ENCODE results near the gene HSF2BP. TPM values are rescaled to one million over a fixed set of nuclear protein-coding genes. Genes with fewer than 3 reads are reported as not detected.

HSF2BP gene
- polyA plus RNA-seq, 1 of the 3 experiments (the other 2 are of a cell fraction) = 1.1 TPM

- H3K9me3 ChIP-seq = no peaks in the 10 kb centered on the region
- H3K79me2 ChIP-seq (ENCODE audit: insufficient read depth) = no peaks in the 10 kb centered on the region
- H3F3A ChIP-seq (replicated peaks; ENCODE audit: insufficient read depth) = no peaks in the 10 kb centered on the region
- ChIA-PET CTCF (no interaction called here), POLR2A (no interaction called here)
- H2AFZ ChIP-seq (ENCODE audit: low read depth) = no peak overlapping the region
- no peak for DNase-seq
- H3K4me3 ChIP-seq (ENCODE audit: low read depth in 2 of 2, low read length in 1 of 2) = no peak overlapping the region
- TF ChIP-seq, protein P1, sequence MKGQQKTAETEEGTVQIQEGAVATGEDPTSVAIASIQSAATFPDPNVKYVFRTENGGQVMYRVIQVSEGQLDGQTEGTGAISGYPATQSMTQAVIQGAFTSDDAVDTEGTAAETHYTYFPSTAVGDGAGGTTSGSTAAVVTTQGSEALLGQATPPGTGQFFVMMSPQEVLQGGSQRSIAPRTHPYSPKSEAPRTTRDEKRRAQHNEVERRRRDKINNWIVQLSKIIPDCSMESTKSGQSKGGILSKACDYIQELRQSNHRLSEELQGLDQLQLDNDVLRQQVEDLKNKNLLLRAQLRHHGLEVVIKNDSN (IDR thresholded peaks at IDR 0.05; ENCODE audit: borderline replicate concordance, low read depth) = no peak
- TF ChIP-seq, protein P2, sequence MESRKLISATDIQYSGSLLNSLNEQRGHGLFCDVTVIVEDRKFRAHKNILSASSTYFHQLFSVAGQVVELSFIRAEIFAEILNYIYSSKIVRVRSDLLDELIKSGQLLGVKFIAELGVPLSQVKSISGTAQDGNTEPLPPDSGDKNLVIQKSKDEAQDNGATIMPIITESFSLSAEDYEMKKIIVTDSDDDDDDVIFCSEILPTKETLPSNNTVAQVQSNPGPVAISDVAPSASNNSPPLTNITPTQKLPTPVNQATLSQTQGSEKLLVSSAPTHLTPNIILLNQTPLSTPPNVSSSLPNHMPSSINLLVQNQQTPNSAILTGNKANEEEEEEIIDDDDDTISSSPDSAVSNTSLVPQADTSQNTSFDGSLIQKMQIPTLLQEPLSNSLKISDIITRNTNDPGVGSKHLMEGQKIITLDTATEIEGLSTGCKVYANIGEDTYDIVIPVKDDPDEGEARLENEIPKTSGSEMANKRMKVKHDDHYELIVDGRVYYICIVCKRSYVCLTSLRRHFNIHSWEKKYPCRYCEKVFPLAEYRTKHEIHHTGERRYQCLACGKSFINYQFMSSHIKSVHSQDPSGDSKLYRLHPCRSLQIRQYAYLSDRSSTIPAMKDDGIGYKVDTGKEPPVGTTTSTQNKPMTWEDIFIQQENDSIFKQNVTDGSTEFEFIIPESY (IDR thresholded peaks at IDR 0.05; ENCODE audit: borderline replicate concordance, low read depth) = no peak
- TF ChIP-seq SMC3 (IDR thresholded peaks at IDR 0.05; ENCODE audit: low read depth, low read length) = no peak
- no peak for TF ChIP-seq MEF2A (IDR thresholded peaks at IDR 0.05; ENCODE audit: borderline replicate concordance, low read depth)
- no peak for TF ChIP-seq IRF3 (IDR thresholded peaks at IDR 0.05; ENCODE audit: low read depth, low read length)
- no peak for TF ChIP-seq SIN3A (IDR thresholded peaks at IDR 0.05; ENCODE audit: borderline replicate concordance, low read depth, low read length)
- TF ChIP-seq NRF1 (IDR thresholded peaks at IDR 0.05; ENCODE audit: low read depth, low read length) = no peak
- TF ChIP-seq JUND (IDR thresholded peaks at IDR 0.05) = no peak
- no peak for TF ChIP-seq GABPA (IDR thresholded peaks at IDR 0.05; ENCODE audit: low read depth)
- no peak for TF ChIP-seq NFIC (IDR thresholded peaks at IDR 0.05; ENCODE audit: borderline replicate concordance)
- TF ChIP-seq POLR2AphosphoS5 (IDR thresholded peaks at IDR 0.05; ENCODE audit: low read depth, low read length) = no peak
- TF ChIP-seq PBX3 (IDR thresholded peaks at IDR 0.05) = no peak
- no peak for TF ChIP-seq FOSL2 (IDR thresholded peaks at IDR 0.05; ENCODE audit: borderline replicate concordance, low read depth)
- TF ChIP-seq ELF1 (IDR thresholded peaks at IDR 0.05) = no peak
- TF ChIP-seq FOXM1 (IDR thresholded peaks at IDR 0.05; ENCODE audit: low read depth) = no peak
- TF ChIP-seq, protein P3, sequence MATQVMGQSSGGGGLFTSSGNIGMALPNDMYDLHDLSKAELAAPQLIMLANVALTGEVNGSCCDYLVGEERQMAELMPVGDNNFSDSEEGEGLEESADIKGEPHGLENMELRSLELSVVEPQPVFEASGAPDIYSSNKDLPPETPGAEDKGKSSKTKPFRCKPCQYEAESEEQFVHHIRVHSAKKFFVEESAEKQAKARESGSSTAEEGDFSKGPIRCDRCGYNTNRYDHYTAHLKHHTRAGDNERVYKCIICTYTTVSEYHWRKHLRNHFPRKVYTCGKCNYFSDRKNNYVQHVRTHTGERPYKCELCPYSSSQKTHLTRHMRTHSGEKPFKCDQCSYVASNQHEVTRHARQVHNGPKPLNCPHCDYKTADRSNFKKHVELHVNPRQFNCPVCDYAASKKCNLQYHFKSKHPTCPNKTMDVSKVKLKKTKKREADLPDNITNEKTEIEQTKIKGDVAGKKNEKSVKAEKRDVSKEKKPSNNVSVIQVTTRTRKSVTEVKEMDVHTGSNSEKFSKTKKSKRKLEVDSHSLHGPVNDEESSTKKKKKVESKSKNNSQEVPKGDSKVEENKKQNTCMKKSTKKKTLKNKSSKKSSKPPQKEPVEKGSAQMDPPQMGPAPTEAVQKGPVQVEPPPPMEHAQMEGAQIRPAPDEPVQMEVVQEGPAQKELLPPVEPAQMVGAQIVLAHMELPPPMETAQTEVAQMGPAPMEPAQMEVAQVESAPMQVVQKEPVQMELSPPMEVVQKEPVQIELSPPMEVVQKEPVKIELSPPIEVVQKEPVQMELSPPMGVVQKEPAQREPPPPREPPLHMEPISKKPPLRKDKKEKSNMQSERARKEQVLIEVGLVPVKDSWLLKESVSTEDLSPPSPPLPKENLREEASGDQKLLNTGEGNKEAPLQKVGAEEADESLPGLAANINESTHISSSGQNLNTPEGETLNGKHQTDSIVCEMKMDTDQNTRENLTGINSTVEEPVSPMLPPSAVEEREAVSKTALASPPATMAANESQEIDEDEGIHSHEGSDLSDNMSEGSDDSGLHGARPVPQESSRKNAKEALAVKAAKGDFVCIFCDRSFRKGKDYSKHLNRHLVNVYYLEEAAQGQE (IDR thresholded peaks at IDR 0.05; ENCODE audit: low read depth, low read length) = no peak
- no peak for TF ChIP-seq MXI1 (IDR thresholded peaks at IDR 0.05; ENCODE audit: low read depth, low read length)
- TF ChIP-seq EP300 (IDR thresholded peaks at IDR 0.05; ENCODE audit: borderline replicate concordance in 1 of 2, low read depth in 1 of 2, low read length in 1 of 2) = no peak
- no peak overlapping the region for H3K4me2 ChIP-seq
- H3K9ac ChIP-seq = no peak overlapping the region
- H3K36me3 ChIP-seq (replicated peaks in 1 of 2; ENCODE audit: control insufficient read depth in 1 of 2, insufficient read depth in 2 of 2, low read length in 1 of 2) = no peaks in the 10 kb centered on the region
- no peaks in the 10 kb centered on the region for H4K20me1 ChIP-seq (ENCODE audit: insufficient read depth)
- no peaks in the 10 kb centered on the region for H3K9me2 ChIP-seq
- H3K27ac ChIP-seq (ENCODE audit: low read depth in 2 of 2, low read length in 1 of 2) = no peak overlapping the region
- 90% methylated on average over 5 of the region's 7 CpGs for WGBS (ENCODE audit: low lambda C conversion rate)
- H3K27me3 ChIP-seq (ENCODE audit: insufficient read depth) = no peaks in the 10 kb centered on the region
- no peaks in the 10 kb centered on the region; a peak in 1 of 4 replicates for H3K4me1 ChIP-seq (ENCODE audit: control insufficient read depth in 1 of 2, insufficient read depth in 2 of 2, low read depth in 1 of 2, low read length in 1 of 2)
These were observed 85.4 kb downstream of the HSF2BP start for GRCh38 chr21:43573921-43574320.
